T-helper 1 cell treated with Interleukin-12 subunit alpha and Interleukin-12 subunit beta and Interleukin-4 antibody, amounts not matched to agents 30 ng/mL and 1 ng/mL, for 36 hours (primary cell): ENCODE results near the gene TMEM169. TPM values are rescaled to one million over a fixed set of nuclear protein-coding genes. Genes with fewer than 3 reads are reported as not detected.

Experiments used
- intact Hi-C: fragments of 100-400 bp; cut with micrococcal nuclease; formaldehyde crosslinking; loops from one replicate; pipeline ENCODE4 v1.15.1; 2024
- total RNA-seq: library from RNA; stranded (reverse); gene quantifications from 2 replicates; pipeline ENCODE4 v1.2.3, GENCODE V29; 2022

TMEM169 gene
- total RNA-seq, 1 donor from 2014 or later = 2.1 TPM

- intact Hi-C loops = no loop called here
Observed at GRCh38 chr2:216071111-216071851, 10.4 kb upstream of the TMEM169 start.

- intact Hi-C loops = no loop called here
Observed at GRCh38 chr2:216072473-216072872, 9.2 kb upstream of the TMEM169 start.

DNA sequence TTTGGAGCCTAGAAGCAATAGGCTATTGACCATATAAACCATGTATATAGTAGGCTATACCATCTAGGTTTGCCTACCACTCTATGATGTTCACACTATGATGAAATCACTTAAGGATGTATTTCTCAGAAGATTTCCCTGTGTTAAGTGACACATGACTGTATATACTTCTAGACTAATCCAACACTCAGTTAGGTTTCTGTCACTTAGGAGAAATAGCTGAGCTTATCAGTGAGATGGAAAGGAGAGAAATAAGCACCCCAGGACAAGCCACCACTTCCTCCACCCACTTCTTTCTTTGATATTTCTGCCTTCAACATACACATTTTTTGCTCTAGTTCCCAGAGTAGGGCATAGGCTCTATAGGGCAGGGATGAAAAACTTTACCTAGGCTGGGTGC, 7.9 kb upstream of the TMEM169 start:
- intact Hi-C loops = no loop called here

- intact Hi-C loops = no loop called here
Observed at GRCh38 chr2:216074380-216074779, 7.3 kb upstream of the TMEM169 start.

GRCh38 chr2:216074794-216075193, 6.9 kb upstream of the TMEM169 start:
- intact Hi-C loops = loop anchor here (1.0 kb wide), 1 partner anchor 10 kb away; no protein-coding TSS in a partner anchor

DNA sequence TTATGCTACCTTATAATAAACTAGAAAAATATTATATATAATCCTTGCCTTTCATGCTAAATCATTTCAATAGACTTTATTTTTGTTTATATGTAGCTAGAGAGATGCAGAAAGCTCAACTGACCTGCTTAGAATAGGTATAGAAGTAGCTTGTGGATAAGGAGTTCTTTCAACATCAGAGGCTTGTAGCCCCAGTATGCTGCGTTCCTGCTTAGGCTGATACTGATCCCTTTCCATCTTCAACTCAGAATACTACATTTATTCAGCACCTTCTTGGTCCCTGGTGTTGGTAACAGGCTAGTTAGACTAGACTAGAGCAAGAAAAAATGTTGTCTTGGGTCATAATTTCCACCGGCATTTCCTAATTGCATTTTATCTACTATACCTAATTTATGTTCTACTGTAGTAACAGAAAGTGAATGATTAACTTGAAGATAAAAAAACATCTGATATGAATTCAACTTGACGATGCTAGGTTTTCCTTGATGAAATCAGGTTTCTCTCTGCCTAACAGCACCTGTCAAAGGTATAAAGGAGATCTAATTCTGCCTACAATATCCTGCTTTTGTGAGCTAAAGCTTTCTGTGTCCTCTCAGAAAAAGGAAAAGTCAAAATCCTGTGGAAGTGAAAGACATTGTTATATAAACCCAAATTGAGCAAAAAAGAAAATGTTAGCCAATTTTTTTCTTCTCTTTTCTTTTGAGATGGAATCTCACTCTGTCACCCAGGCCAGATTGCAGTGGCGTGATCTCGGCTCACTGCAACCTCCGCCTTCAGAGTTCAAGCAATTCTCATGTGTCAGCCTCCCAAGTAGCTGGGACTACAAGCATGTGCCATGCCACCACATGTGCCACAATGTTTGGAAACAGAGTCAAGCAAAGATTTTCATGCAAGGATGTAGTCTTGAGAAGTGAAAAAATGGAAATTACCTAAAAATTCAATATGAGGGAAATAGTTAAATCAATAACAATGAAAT, 5.9 kb upstream of the TMEM169 start:
- intact Hi-C loops = loop anchor here (1.0 kb wide), 1 partner anchor 9 kb away; no protein-coding TSS in a partner anchor

DNA sequence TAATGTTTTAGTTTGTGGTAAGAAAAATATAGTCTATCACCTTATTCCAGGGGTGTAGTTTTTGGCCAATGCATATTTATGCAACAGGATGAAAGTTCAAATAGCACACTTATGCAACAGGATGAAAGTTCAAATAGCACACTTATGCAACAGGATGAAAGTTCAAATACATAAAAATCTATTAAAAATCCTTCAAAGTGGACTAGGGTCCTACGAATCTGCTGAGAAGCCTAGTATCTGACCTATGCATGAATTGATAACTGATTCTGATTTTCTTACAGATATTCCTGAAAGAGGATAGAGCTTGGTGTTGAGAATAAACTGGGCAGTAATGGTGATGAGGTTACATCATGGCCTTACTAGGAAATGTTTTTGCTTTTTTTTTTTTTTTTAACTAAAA, 2.9 kb upstream of the TMEM169 start:
- intact Hi-C loops = no loop called here

- intact Hi-C loops = loop anchor here (2.0 to 10.0 kb wide), 2 partner anchors 765 to 1269 kb away; partner anchors contain the start of gene ATIC
Observed at GRCh38 chr2:216080048-216080447, 1.7 kb upstream of the TMEM169 start.

GRCh38 chr2:216081012-216081411, 707 bp upstream of the TMEM169 start:
- intact Hi-C loops = loop anchor here (1.0 to 10.0 kb wide), 8 partner anchors 23 to 1270 kb away; partner anchors contain the start of genes ATIC, SMARCAL1 and XRCC5

DNA sequence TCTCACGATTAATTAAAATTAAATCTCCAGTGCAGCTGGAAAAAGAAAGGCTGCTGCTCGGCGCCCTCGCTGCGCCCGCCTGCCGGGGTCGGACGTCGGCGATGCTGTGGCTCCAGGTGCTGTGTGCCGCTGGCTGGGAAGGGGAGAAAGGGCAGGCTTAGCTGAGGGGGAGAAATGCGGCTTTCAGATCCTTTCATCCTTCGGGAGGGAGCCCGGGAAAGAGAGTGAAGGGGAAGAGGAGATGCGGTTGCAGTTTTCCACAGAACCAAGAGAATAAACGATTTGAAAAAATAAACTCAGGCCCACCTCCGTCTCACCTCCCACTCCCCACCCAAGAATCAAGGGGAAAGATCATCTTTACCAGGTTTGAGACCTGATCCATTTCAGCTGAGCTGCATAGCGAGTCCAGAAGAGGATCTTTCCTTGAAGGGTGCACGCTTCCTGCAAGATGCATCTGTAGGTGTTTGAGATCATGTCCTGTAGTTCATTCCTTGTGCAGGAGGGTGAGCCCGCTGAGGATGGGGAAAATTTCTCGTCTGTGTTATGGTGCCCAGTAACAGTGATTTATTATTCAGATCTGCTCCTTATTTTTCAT, 495 bp downstream of the TMEM169 start:
- intact Hi-C loops = loop anchor here (10.0 kb wide), 1 partner anchor 767 kb away; the partner anchor contains the start of gene ATIC

GRCh38 chr2:216082805-216083204, 1.1 kb downstream of the TMEM169 start:
- intact Hi-C loops = loop anchor here (10.0 kb wide), 1 partner anchor 768 kb away; the partner anchor contains the start of gene ATIC

GRCh38 chr2:216083464-216084281, 2.0 kb downstream of the TMEM169 start:
- intact Hi-C loops = loop anchor here (1.0 to 10.0 kb wide), 2 partner anchors 8 to 769 kb away; partner anchors contain the start of gene ATIC

- intact Hi-C loops = loop anchor here (1.0 to 10.0 kb wide), 2 partner anchors 9 to 770 kb away; partner anchors contain the start of gene ATIC
Observed at GRCh38 chr2:216084547-216084946, 2.8 kb downstream of the TMEM169 start.

GRCh38 chr2:216086207-216086893, 4.6 kb downstream of the TMEM169 start:
- intact Hi-C loops = loop anchor here (10.0 kb wide), 1 partner anchor 772 kb away; the partner anchor contains the start of gene ATIC

GRCh38 chr2:216090369-216090786, 8.7 kb downstream of the TMEM169 start:
- intact Hi-C loops = no loop called here

GRCh38 chr2:216092646-216093045, 10.9 kb downstream of the TMEM169 start:
- intact Hi-C loops = no loop called here

DNA sequence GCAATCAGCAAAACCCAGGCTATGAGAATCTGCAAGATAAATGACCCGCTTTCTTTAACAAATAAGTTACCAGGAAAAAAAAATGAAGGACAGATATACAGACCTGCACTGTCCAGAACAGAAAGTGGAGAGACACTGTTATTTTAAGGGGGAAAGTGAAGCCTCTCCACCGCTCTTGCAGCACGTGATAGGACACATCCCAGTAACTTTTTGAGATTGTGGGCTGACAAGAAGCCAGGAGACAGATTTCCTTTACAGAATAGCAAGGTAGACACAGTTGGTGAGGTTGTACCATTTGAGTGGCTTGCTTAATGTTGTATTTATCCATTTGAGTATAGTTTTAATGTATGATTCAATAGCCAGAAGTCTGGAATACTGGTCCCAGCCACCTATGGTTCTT, 13.0 kb downstream of the TMEM169 start:
- intact Hi-C loops = no loop called here

GRCh38 chr2:216098421-216099334, 17.0 kb downstream of the TMEM169 start:
- intact Hi-C loops = no loop called here
